Left kidney (tissue), 8 donors: ENCODE results near the gene SRRM5. TPM values are rescaled to one million over a fixed set of nuclear protein-coding genes. Genes with fewer than 3 reads are reported as not detected.
A peak's percentile ranks its signal among the peaks of the same experiment; 100 is the strongest.
"Not testable (repeated sequence)": the region's sequence is repeated elsewhere in the genome, so short reads cannot be mapped to it uniquely, and the experiment has no call there.

Experiments used
- DNase-seq: peaks from one replicate; pipeline ENCODE4 v3.0.0-alpha.2; 2013
- long read RNA-seq, 8 donors: transcript quantifications; one replicate each; lab custom pipeline, GENCODE V29; 2026
- polyA plus RNA-seq: library from polyadenylated mRNA; unstranded; fragments of 120-200 nt; gene quantifications from one replicate; pipeline ENCODE4 v1.2.1, GENCODE V29; 2013; ENCODE audit not compliant: insufficient read length

Gene SRRM5
- 1.1 TPM for polyA plus RNA-seq
- long read RNA-seq, donor 1 = 0 reads
- long read RNA-seq, donor 2, partial matches to known transcripts = 221 of 224 reads
- long read RNA-seq, donor 2, other reads (novel, unspliced or antisense) = 0 of 224 reads
- long read RNA-seq, donor 3, partial matches to known transcripts = 44 of 167 reads
- long read RNA-seq, donor 3, other reads (novel, unspliced or antisense) = 122 of 167 reads
- long read RNA-seq, donor 4 = 0 reads
- long read RNA-seq, donor 5, partial matches to known transcripts = 0 of 1 reads
- long read RNA-seq, donor 5, other reads (novel, unspliced or antisense) = 0 of 1 reads
- long read RNA-seq, donor 6, partial matches to known transcripts = 56 of 229 reads
- long read RNA-seq, donor 6, other reads (novel, unspliced or antisense) = 173 of 229 reads
- long read RNA-seq, donor 7, partial matches to known transcripts = 0 of 1 reads
- long read RNA-seq, donor 7, other reads (novel, unspliced or antisense) = 0 of 1 reads
- long read RNA-seq, donor 8 = 0 reads

- no peak for DNase-seq
These were observed at the start of gene SRRM5 for GRCh38 chr19:43611788-43612187. TSS of gene SRRM5 (plus strand) at chr19:43612088. CDS start at chr19:43612122, 34 bp downstream.

- DNase-seq = no peak
These were observed 49.6 kb upstream of the SRRM5 start for GRCh38 chr19:43562226-43562697.

GRCh38 chr19:43562698-43563241 is 49.1 kb upstream of the SRRM5 start:
- no peak for DNase-seq

- DNase-seq = no peak
These were observed 48.0 kb upstream of the SRRM5 start for GRCh38 chr19:43563816-43564457.

- no peak for DNase-seq
These were observed 47.1 kb upstream of the SRRM5 start for GRCh38 chr19:43564800-43565199.

- DNase-seq = no peak
These were observed 42.2 kb upstream of the SRRM5 start for GRCh38 chr19:43569657-43570056.

GRCh38 chr19:43570174-43570791 is 41.6 kb upstream of the SRRM5 start:
- no peak for DNase-seq

- no peak for DNase-seq
These were observed 39.7 kb upstream of the SRRM5 start for GRCh38 chr19:43572171-43572588.

GRCh38 chr19:43574424-43575155 is 37.3 kb upstream of the SRRM5 start:
- DNase-seq = no peak

GRCh38 chr19:43575156-43575950 is 36.5 kb upstream of the SRRM5 start, which contains the start of the genes PINLYP and XRCC1:
TSS of gene PINLYP (plus strand) at chr19:43575801. CDS start at chr19:43577192, 1,391 bp downstream.
TSS of gene XRCC1 (minus strand) at chr19:43575527. CDS start at chr19:43575458, 69 bp downstream.
- DNase-seq = peak; percentile 99

- no peak for DNase-seq
These were observed 35.7 kb upstream of the SRRM5 start for GRCh38 chr19:43575955-43576878.

- DNase-seq = no peak
These were observed 33.1 kb upstream of the SRRM5 start for GRCh38 chr19:43578787-43579186.

GRCh38 chr19:43581467-43581866 is 30.4 kb upstream of the SRRM5 start:
- no peak for DNase-seq

- no peak for DNase-seq
These were observed 29.4 kb upstream of the SRRM5 start for GRCh38 chr19:43582495-43582894.

- DNase-seq = no peak
These were observed 27.4 kb upstream of the SRRM5 start for GRCh38 chr19:43584484-43584883.

- no peak for DNase-seq
These were observed 25.5 kb upstream of the SRRM5 start for GRCh38 chr19:43586346-43586745.

GRCh38 chr19:43587029-43587428 is 24.9 kb upstream of the SRRM5 start:
- DNase-seq = not testable (repeated sequence)

- no peak for DNase-seq
These were observed 22.6 kb upstream of the SRRM5 start for GRCh38 chr19:43589277-43589676.

GRCh38 chr19:43589678-43590077 is 22.2 kb upstream of the SRRM5 start:
- no peak for DNase-seq
